Lower leg skin (tissue), 4 donors: ENCODE data around the gene RNF157. TPM values are rescaled to one million over a fixed set of nuclear protein-coding genes. Genes with fewer than 3 reads are reported as not detected.
A peak's percentile ranks its signal among the peaks of the same experiment; 100 is the strongest.

ENCODE experiments used
- DNase-seq, 2 donors: peaks; one replicate each; pipeline ENCODE4 v3.0.0-alpha.2; 2019; ENCODE audit warnings: low spot score in 2 of 2
- H3K4me3 ChIP-seq: fragments of 200-600 bp; sonication (generic); 2 replicates; pipeline ENCODE4 v1.5.1; 2017; ENCODE audit warnings: mild to moderate bottlenecking, low read depth; ENCODE audit not compliant: poor library complexity, severe bottlenecking
- CTCF ChIP-seq, 3 donors: fragments of 450-650 bp; IDR thresholded peaks; one replicate each; pipeline ENCODE4 v1.5.1; 2016; ENCODE audit warnings: antibody characterized with exemption in 3 of 3, mild to moderate bottlenecking in 3 of 3, moderate library complexity in 2 of 3
- POLR2A ChIP-seq, 2 donors: fragments of 450-650 bp; IDR thresholded peaks; one replicate each; pipeline ENCODE4 v1.6.1; 2016 to 2017; ENCODE audit warnings: antibody characterized with exemption in 2 of 2, mild to moderate bottlenecking in 1 of 2, moderate library complexity in 1 of 2
- WGBS, 2 donors: methylation state at CpG; one replicate each; pipeline ENCODE4 v1.1.5; 2018; 5-methylcytosine and 5-hydroxymethylcytosine counted together
- intact Hi-C: fragments of 100-400 bp; cut with DNase I; formaldehyde crosslinking; loops from one replicate; pipeline ENCODE4 v1.15.0; 2023; ENCODE audit warnings: low total_unique reads
- total RNA-seq, 4 donors: library from RNA; depleted of rRNA; stranded (reverse); fragments of >200 nt; gene quantifications; one replicate each; pipeline ENCODE4 v1.1.0, GENCODE V29; 2016

The RNF157 gene
- total RNA-seq, 4 donors from 2014 or later, result 0.83 to 2.4 (median 1.4) TPM

- WGBS, 2 donors, result 0 to 1% methylated on average over 24 to 67 of the region's 94 CpGs
- TF ChIP-seq CTCF (IDR thresholded peaks at IDR 0.05) (no peak), POLR2A (IDR thresholded peaks at IDR 0.05) (peak in 1 of 2 donors; percentile 79)
- DNase-seq, result peak; percentile 100
- peak within 1 kb of the TSS; percentile 83 for H3K4me3 ChIP-seq
- intact Hi-C loops, result no loop called here
Measured at GRCh38 chr17:76264755-76265623, 24.7 kb upstream of the RNF157 start, which contains the start of gene UBALD2. Gene UBALD2, plus strand, starts transcription at chr17:76265348. Its CDS starts 158 bp downstream, at chr17:76265506.

GRCh38 chr17:76264425-76264754 lies 24.1 kb upstream of the RNF157 start:
- intact Hi-C loops, result no loop called here
- 27% methylated on average over 9 of the region's 9 CpGs for WGBS, 2 donors
- H3K4me3 ChIP-seq, result no peak overlapping the region
- no peak for TF ChIP-seq POLR2A (IDR thresholded peaks at IDR 0.05)
- TF ChIP-seq CTCF (IDR thresholded peaks at IDR 0.05), result no peak
- no peak for DNase-seq

- no peak for TF ChIP-seq CTCF (IDR thresholded peaks at IDR 0.05)
- TF ChIP-seq POLR2A (IDR thresholded peaks at IDR 0.05), result no peak
- intact Hi-C loops, result no loop called here
- no peak overlapping the region for H3K4me3 ChIP-seq
- DNase-seq, result no peak
- WGBS, 2 donors, result 92 to 96% methylated on average over 5 of the region's 5 CpGs
Measured at GRCh38 chr17:76263896-76264295, 23.6 kb upstream of the RNF157 start.

GRCh38 chr17:76262732-76263344 lies 22.5 kb upstream of the RNF157 start:
- TF ChIP-seq CTCF (IDR thresholded peaks at IDR 0.05) (no peak), POLR2A (IDR thresholded peaks at IDR 0.05) (no peak)
- DNase-seq, result no peak
- 46 to 50% methylated on average over 9 of the region's 9 CpGs for WGBS, 2 donors
- no peak overlapping the region for H3K4me3 ChIP-seq
- intact Hi-C loops, result no loop called here

GRCh38 chr17:76261421-76262215 lies 21.3 kb upstream of the RNF157 start:
- intact Hi-C loops, result no loop called here
- no peak for TF ChIP-seq POLR2A (IDR thresholded peaks at IDR 0.05)
- no peak for TF ChIP-seq CTCF (IDR thresholded peaks at IDR 0.05)
- 85 to 88% methylated on average over 23 of the region's 23 CpGs for WGBS, 2 donors
- H3K4me3 ChIP-seq, result no peak overlapping the region
- no peak for DNase-seq
